Aortic smooth muscle cell (primary cell): ENCODE data around the gene MVB12A. TPM values are rescaled to one million over a fixed set of nuclear protein-coding genes. Genes with fewer than 3 reads are reported as not detected.

Experiments
- total RNA-seq: library from RNA; depleted of rRNA; stranded (reverse); fragments of >200 nt; gene quantifications from 2 replicates; pipeline ENCODE4 v1.2.3, GENCODE V29; 2014

MVB12A gene
- 30.6 and 36.4 TPM in 2 replicates for total RNA-seq

GRCh38 chr19:17419621-17420474 lies at the start of gene MVB12A:
MVB12A (plus strand) TSS chr19:17420047; CDS start chr19:17420136, 89 bp downstream.

GRCh38 chr19:17376935-17377600 lies 42.8 kb upstream of the MVB12A start, which contains the start of gene PLVAP:
PLVAP (minus strand) TSS chr19:17377342; CDS start chr19:17377288, 54 bp downstream.

GRCh38 chr19:17393914-17394313 lies 25.9 kb upstream of the MVB12A start, which contains the start of gene CCDC194:
CCDC194 (minus strand) TSS chr19:17394196; CDS start chr19:17394158, 38 bp downstream.

GRCh38 chr19:17405250-17406045 lies 14.4 kb upstream of the MVB12A start, which contains the start of gene BST2:
BST2 (minus strand) TSS chr19:17405630; CDS start chr19:17405575, 55 bp downstream.

GRCh38 chr19:17448131-17448967 lies 28.5 kb downstream of the MVB12A start, which contains the start of gene TMEM221:
TMEM221 (minus strand) TSS chr19:17448668; CDS start chr19:17448462, 206 bp downstream.

GRCh38 chr19:17460372-17461230 lies 40.8 kb downstream of the MVB12A start, which contains the start of gene NXNL1:
NXNL1 (minus strand) TSS chr19:17460926; CDS start chr19:17460869, 57 bp downstream.

GRCh38 chr19:17470068-17470841 lies 50.4 kb downstream of the MVB12A start, which contains the start of gene SLC27A1:
SLC27A1 (plus strand) TSS chr19:17470524; CDS start chr19:17470541, 17 bp downstream.

Other genes with a start within 250 kb of the MVB12A start
- gene USE1, start 204.7 kb upstream of the MVB12A start, total RNA-seq: 25.7 and 26.2 TPM in 2 replicates
- gene OCEL1, start 193.8 kb upstream of the MVB12A start, total RNA-seq: 1.1 and 2.7 TPM in 2 replicates
- gene NR2F6, start 174.1 kb upstream of the MVB12A start, total RNA-seq: 28.7 and 33.8 TPM in 2 replicates
- 0.13 and 0.25 TPM in 2 replicates for gene USHBP1, start 155.3 kb upstream of the MVB12A start, total RNA-seq
- gene BABAM1, start 152.6 kb upstream of the MVB12A start, total RNA-seq: 81.6 and 107 TPM in 2 replicates
- 0.13 and 0.19 TPM in 2 replicates for gene ANKLE1, start 138.1 kb upstream of the MVB12A start, total RNA-seq
- 8.6 and 8.8 TPM in 2 replicates for gene ABHD8, start 116.6 kb upstream of the MVB12A start, total RNA-seq
- 20.7 and 26.9 TPM in 2 replicates for gene MRPL34, start 114.2 kb upstream of the MVB12A start, total RNA-seq
- gene DDA1, start 110.5 kb upstream of the MVB12A start, total RNA-seq: 36.2 and 39.7 TPM in 2 replicates
- gene ANO8, start 85.2 kb upstream of the MVB12A start, total RNA-seq: 6.3 and 6.7 TPM in 2 replicates
- 10.6 and 11.1 TPM in 2 replicates for gene GTPBP3, start 82.5 kb upstream of the MVB12A start, total RNA-seq
- gene PLVAP, start 42.7 kb upstream of the MVB12A start, total RNA-seq: 0.31 and 0.92 TPM in 2 replicates
- gene CCDC194, start 25.9 kb upstream of the MVB12A start, total RNA-seq: 0.19 and 0.40 TPM in 2 replicates
- gene BST2, start 14.4 kb upstream of the MVB12A start, total RNA-seq: 28.2 and 79.7 TPM in 2 replicates
- under 0.01 TPM in 1 of 2 replicates, not detected in the other for gene TMEM221, start 28.6 kb downstream of the MVB12A start, total RNA-seq
- not detected in 2 replicates for gene NXNL1, start 40.9 kb downstream of the MVB12A start, total RNA-seq
- gene SLC27A1, start 50.5 kb downstream of the MVB12A start, total RNA-seq: 22.6 and 22.9 TPM in 2 replicates
- 42.6 and 43.1 TPM in 2 replicates for gene PGLS, start 91.6 kb downstream of the MVB12A start, total RNA-seq
- 59.1 and 66.6 TPM in 2 replicates for gene COLGALT1, start 135.6 kb downstream of the MVB12A start, total RNA-seq